ENCODE results near the gene ENTPD3.

The ENTPD3 gene, protein sequence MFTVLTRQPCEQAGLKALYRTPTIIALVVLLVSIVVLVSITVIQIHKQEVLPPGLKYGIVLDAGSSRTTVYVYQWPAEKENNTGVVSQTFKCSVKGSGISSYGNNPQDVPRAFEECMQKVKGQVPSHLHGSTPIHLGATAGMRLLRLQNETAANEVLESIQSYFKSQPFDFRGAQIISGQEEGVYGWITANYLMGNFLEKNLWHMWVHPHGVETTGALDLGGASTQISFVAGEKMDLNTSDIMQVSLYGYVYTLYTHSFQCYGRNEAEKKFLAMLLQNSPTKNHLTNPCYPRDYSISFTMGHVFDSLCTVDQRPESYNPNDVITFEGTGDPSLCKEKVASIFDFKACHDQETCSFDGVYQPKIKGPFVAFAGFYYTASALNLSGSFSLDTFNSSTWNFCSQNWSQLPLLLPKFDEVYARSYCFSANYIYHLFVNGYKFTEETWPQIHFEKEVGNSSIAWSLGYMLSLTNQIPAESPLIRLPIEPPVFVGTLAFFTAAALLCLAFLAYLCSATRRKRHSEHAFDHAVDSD

DNA sequence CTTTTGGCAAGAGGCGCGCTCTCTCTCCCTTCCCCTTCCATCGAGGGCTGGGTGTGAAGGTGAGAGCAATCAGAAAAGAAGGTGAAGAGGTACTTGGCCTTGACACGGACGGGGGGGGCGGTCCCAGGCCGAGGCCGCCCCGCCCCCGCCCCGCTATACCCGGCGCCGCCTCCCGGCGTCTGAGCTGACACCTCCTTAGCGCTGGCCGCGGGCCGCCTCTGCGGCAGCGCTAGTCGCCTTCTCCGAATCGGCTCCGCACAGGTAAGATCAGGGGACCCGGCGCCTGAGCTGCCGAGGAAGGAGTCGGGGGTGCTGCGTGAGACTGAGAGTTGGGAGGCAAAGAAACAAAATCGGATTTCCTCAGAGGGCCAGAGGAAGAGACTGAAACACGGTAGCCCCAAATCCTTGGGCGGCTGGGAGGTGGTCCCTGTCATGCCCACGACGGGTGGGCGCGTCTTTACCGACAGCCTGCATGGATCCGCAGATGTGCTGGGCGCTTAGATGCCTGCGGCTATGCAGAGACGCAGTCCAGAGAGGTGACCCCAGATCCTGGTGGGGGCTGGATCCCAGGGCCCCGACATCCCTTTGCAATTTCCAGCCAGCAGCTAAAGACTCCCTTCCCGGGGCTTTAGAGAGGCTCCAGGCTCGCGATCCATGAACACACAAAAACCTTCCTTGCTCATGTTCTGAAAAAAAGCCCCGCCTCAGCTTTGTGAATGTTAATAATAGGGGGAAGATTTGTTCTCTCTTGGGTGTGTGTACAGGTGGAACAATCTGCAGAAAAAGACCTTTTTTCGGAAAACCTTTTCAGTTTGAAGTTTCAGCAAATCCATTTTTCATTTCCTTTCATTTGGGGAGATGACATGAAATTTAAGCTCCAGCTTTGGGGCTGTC, at the start of gene ENTPD3:
Gene ENTPD3 (plus strand): TSS at position 184 of the 894 bp plus-strand sequence. CDS start 874 bp downstream, outside the sequence.
- no peaks in the 10 kb centered on the region for H3K9me3 Mint-ChIP-seq
- ATAC-seq (replicated peaks; ENCODE audit: extremely low read depth, poor library complexity, severe bottlenecking) (peak; percentile 78), DNase-seq (ENCODE audit: low spot score in 2 of 2) (no peak)
- H3K4me1 Mint-ChIP-seq = peaks cover 10% of the 10 kb centered on the region
- peak within 1 kb of the TSS; percentile 54 for H3K4me3 Mint-ChIP-seq
- peaks cover 2% of the 10 kb centered on the region for H3K36me3 Mint-ChIP-seq (ENCODE audit: insufficient read depth)
- H3K27me3 Mint-ChIP-seq = peaks cover 47% of the 10 kb centered on the region
- no peak within 1 kb of the TSS for H3K27ac Mint-ChIP-seq (ENCODE audit: low read depth)

DNA sequence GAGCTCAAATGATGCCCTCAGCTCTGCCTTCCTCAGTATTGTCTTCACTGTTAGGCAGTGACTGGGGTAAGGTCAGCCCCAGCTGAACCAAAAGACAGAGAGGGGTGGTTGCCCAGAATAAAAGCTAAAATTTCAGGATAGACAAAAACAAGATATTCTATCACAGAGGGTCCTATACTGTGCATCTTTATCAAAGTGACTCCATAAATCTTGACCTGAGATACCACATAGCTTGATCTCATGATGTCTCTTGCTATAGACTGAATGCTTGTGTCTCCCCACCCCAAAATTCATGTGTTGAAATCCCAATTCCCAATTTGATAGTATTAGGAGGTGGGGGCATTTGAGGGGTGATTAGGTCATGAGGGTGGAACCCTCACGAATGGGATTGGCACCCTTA, 47.1 kb upstream of the ENTPD3 start:
- H3K27me3 Mint-ChIP-seq = peaks cover 7% of the 10 kb centered on the region
- H3K4me3 Mint-ChIP-seq = no peak overlapping the region
- ATAC-seq (replicated peaks; ENCODE audit: extremely low read depth, poor library complexity, severe bottlenecking) (no peak), DNase-seq (ENCODE audit: low spot score in 2 of 2) (no peak)
- no peak overlapping the region for H3K27ac Mint-ChIP-seq (ENCODE audit: low read depth)
- H3K9me3 Mint-ChIP-seq = no peaks in the 10 kb centered on the region
- no peaks in the 10 kb centered on the region for H3K36me3 Mint-ChIP-seq (ENCODE audit: insufficient read depth)
- H3K4me1 Mint-ChIP-seq = no peaks in the 10 kb centered on the region

DNA sequence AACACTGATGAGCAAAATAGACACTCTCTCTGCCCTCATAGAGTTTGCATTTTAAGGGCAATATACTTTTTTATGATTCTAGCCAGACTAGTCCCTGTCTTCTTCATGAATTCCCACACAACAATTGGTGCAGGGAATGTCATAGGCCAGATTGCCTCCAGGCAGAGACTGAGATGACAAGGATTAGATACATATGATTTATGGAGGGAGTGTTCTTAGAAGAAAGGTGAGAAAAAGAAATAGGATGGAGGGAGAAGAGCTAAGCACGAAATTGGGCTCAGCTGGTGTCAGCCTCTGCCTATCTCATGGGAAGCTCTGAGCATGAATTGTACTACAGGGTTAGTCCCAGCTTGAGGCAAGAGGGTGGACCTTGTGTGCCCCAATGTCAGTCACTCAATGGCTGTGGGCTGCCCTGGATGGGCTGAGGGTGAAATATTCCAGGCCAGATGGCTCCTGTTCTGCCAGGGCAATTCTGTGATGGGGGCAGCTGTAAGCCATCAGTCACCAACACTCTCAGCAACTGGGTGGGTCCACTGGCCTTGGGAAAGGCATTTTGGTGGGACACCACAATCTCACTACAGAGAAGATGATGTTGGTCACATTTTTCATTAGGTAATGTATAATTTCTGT, 46.3 kb upstream of the ENTPD3 start:
- Mint-ChIP-seq H3K4me3 (no peak overlapping the region), H3K4me1 (no peaks in the 10 kb centered on the region), H3K27ac (ENCODE audit: low read depth) (no peak overlapping the region), H3K27me3 (peaks cover 15% of the 10 kb centered on the region), H3K36me3 (ENCODE audit: insufficient read depth) (no peaks in the 10 kb centered on the region), H3K9me3 (no peaks in the 10 kb centered on the region)
- DNase-seq (ENCODE audit: low spot score in 2 of 2) = no peak
- no peak for ATAC-seq (replicated peaks; ENCODE audit: extremely low read depth, poor library complexity, severe bottlenecking)

DNA sequence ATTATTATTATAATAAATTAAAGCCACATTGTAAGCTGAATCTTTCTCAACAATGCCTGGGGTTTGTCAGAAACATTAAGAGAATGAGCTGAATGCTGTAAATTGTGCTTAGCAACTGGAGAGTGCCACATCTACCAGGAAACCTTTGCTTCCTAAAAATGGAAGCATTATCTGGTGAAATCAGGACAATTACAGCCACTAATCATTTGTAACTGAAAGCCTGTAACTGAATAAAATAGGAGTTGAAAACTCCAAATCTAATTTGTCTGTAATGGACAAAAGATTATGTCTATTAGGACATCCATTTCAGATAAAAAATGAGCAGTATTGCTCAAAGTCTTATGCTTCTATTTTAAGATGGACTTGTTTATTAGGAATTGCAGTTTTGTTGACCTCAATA, 45.3 kb upstream of the ENTPD3 start:
- Mint-ChIP-seq H3K4me3 (no peak overlapping the region), H3K27ac (ENCODE audit: low read depth) (no peak overlapping the region), H3K4me1 (no peaks in the 10 kb centered on the region), H3K36me3 (ENCODE audit: insufficient read depth) (no peaks in the 10 kb centered on the region), H3K27me3 (peaks cover 22% of the 10 kb centered on the region), H3K9me3 (no peaks in the 10 kb centered on the region)
- ATAC-seq (replicated peaks; ENCODE audit: extremely low read depth, poor library complexity, severe bottlenecking) (no peak), DNase-seq (ENCODE audit: low spot score in 2 of 2) (no peak)

DNA sequence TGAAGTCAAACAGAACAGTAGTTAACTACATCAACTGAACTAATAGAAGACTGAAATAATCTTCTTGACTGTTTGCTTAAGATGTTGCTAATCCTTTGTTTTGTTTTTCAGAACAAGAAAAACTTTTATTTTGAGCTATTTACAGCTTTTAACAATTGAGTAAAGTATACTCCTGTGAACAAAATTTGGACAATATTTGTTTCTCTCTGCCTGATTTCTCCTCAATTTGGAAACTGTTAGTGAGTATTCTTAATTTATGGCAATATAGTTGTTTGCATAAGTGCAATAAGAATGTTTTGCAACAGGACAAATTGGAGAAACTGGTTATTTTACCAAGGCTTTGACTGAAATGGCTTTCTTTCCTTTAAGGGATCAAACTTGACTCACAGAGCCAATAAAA, 36.5 kb upstream of the ENTPD3 start:
- DNase-seq (ENCODE audit: low spot score in 2 of 2) (no peak), ATAC-seq (replicated peaks; ENCODE audit: extremely low read depth, poor library complexity, severe bottlenecking) (no peak)
- Mint-ChIP-seq H3K4me3 (no peak overlapping the region), H3K36me3 (ENCODE audit: insufficient read depth) (no peaks in the 10 kb centered on the region), H3K27me3 (peaks cover 67% of the 10 kb centered on the region), H3K9me3 (no peaks in the 10 kb centered on the region), H3K4me1 (no peaks in the 10 kb centered on the region), H3K27ac (ENCODE audit: low read depth) (no peak overlapping the region)

DNA sequence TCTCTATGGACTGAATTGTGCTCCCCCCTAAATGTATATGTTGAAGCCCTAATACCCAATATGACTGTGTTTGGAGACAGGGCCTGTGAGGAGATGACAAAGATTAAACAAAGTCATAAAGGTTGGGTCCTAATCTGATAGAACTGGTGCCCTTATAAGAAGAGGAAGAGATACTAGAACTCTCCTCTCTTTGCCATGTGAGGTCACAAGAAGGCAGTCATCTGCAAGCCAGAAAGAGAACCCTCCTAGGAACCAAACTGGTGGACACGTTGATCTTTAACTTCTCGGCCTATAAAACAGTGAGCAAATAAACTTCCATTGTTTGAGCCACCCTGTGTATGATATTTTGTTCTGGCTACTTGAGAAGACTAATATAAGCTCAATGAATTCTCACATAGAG, 31.6 kb upstream of the ENTPD3 start:
- ATAC-seq (replicated peaks; ENCODE audit: extremely low read depth, poor library complexity, severe bottlenecking) (no peak), DNase-seq (ENCODE audit: low spot score in 2 of 2) (no peak)
- H3K27ac Mint-ChIP-seq (ENCODE audit: low read depth) = no peak overlapping the region
- H3K4me1 Mint-ChIP-seq = no peaks in the 10 kb centered on the region
- H3K36me3 Mint-ChIP-seq (ENCODE audit: insufficient read depth) = no peaks in the 10 kb centered on the region
- H3K4me3 Mint-ChIP-seq = no peak overlapping the region
- peaks cover 39% of the 10 kb centered on the region for H3K27me3 Mint-ChIP-seq
- H3K9me3 Mint-ChIP-seq = no peaks in the 10 kb centered on the region

DNA sequence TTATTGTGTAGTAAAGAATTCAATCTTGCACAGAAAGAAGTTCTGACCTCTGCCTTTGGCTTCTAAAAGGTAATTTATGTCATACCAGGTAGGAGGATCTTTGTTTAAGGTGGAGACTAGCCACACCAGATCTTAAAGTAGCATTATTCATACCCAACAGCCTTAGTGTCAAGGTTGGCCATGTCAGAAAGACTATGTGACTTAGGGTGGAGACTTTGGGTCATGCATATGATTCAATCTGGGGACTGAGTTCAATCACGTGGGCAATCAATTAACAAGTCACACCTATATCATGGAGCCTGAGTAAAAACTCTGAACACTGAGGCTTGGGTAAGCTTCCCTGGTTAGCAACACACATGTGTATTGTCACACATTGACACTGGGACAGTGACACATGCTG, 28.5 kb upstream of the ENTPD3 start:
- H3K9me3 Mint-ChIP-seq = no peaks in the 10 kb centered on the region
- no peak overlapping the region for H3K27ac Mint-ChIP-seq (ENCODE audit: low read depth)
- DNase-seq (ENCODE audit: low spot score in 2 of 2) (no peak), ATAC-seq (replicated peaks; ENCODE audit: extremely low read depth, poor library complexity, severe bottlenecking) (no peak)
- no peak overlapping the region for H3K4me3 Mint-ChIP-seq
- H3K4me1 Mint-ChIP-seq = no peaks in the 10 kb centered on the region
- no peaks in the 10 kb centered on the region for H3K36me3 Mint-ChIP-seq (ENCODE audit: insufficient read depth)
- H3K27me3 Mint-ChIP-seq = peaks cover 18% of the 10 kb centered on the region

DNA sequence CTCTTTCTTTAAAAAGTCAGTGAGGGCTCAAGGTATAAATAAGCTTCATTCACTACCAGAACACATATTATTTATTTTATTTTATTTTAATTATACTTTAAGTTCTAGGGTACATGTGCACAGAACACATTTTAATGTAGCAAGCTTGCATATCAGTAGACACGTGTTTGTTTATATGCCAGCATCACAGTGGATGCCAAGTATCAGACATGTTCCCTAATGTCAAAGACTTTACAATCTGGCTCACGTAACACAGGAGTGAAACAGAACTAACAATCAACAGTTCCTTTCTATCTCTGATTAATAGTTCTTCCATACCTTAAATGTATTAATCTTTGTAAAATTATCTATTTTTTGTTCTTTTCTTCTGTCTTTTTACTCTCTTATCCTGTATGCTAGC, 23.3 kb upstream of the ENTPD3 start:
- Mint-ChIP-seq H3K4me3 (no peak overlapping the region), H3K27ac (ENCODE audit: low read depth) (no peak overlapping the region), H3K36me3 (ENCODE audit: insufficient read depth) (no peaks in the 10 kb centered on the region), H3K9me3 (no peaks in the 10 kb centered on the region), H3K27me3 (peaks cover 40% of the 10 kb centered on the region), H3K4me1 (no peaks in the 10 kb centered on the region)
- ATAC-seq (replicated peaks; ENCODE audit: extremely low read depth, poor library complexity, severe bottlenecking) = no peak
- no peak for DNase-seq (ENCODE audit: low spot score in 2 of 2)

DNA sequence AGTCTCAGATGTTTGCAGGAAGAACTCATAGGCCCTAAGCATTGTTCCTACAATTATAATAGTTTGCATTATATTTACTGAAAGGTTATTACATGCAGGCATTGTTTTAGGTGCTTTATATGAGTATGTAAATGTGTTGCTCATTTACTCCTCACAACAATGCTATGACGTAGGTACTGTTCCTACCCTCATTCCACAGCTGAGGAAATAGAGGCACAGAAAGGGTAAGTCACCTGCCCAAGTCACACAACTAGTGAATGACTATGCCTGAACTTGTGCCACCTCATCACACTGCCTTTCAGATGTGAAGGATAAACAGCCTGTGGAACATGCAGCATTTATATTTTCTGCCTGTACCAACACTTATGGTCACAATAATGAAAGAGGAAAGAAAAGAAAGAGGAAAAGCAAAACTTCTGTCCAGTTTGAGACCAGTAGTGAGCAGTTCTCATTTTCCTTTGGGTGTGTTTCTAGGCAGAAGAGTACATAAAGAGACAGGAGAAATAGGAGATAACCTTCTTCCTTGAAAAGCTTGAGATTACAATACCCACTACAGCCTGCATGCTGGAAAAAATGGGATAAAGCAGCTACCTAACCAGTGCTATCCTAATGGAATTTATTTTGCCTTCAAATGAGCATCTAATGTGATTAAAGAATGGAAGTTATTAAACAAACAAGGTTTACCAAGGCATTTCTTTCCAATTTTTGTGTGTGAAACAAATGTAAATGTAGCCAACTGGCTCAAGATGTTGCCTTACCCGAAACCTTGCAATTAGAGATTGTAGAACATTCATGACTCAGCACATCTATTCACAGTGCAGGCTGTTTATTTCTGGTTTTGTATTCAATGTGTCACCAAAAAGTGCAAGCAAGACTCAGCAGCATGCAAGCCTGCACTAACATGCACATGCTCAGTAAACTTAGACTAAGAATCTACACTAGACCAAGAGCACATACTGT, 20.5 kb upstream of the ENTPD3 start:
- no peaks in the 10 kb centered on the region for H3K36me3 Mint-ChIP-seq (ENCODE audit: insufficient read depth)
- DNase-seq (ENCODE audit: low spot score in 2 of 2) = no peak
- H3K9me3 Mint-ChIP-seq = no peaks in the 10 kb centered on the region
- no peak overlapping the region for H3K4me3 Mint-ChIP-seq
- ATAC-seq (replicated peaks; ENCODE audit: extremely low read depth, poor library complexity, severe bottlenecking) = no peak
- no peak overlapping the region for H3K27ac Mint-ChIP-seq (ENCODE audit: low read depth)
- H3K4me1 Mint-ChIP-seq = no peaks in the 10 kb centered on the region
- H3K27me3 Mint-ChIP-seq = peaks cover 68% of the 10 kb centered on the region

DNA sequence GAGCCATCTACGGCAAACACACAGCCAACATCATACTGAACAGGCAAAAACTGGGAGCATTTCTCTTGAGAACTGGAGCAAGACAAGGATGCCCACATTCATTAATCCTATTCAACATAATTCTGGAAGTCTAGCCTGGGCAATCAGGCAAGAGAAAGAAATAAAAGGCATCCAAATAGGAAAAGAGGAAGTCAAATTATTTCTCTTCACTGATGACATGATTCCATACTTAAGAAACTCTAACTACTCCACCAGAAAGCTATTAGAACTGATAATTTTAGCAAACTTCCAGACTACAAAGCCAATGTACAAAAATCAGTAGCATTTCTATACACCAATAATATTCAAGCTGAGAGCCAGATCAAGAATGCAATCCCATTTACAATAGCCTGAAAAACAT, 17.3 kb upstream of the ENTPD3 start:
- no peaks in the 10 kb centered on the region for H3K36me3 Mint-ChIP-seq (ENCODE audit: insufficient read depth)
- DNase-seq (ENCODE audit: low spot score in 2 of 2) = no peak
- no peak for ATAC-seq (replicated peaks; ENCODE audit: extremely low read depth, poor library complexity, severe bottlenecking)
- no peaks in the 10 kb centered on the region for H3K9me3 Mint-ChIP-seq
- no peaks in the 10 kb centered on the region for H3K4me1 Mint-ChIP-seq
- H3K27ac Mint-ChIP-seq (ENCODE audit: low read depth) = no peak overlapping the region
- H3K4me3 Mint-ChIP-seq = no peak overlapping the region
- H3K27me3 Mint-ChIP-seq = peaks cover 72% of the 10 kb centered on the region

DNA sequence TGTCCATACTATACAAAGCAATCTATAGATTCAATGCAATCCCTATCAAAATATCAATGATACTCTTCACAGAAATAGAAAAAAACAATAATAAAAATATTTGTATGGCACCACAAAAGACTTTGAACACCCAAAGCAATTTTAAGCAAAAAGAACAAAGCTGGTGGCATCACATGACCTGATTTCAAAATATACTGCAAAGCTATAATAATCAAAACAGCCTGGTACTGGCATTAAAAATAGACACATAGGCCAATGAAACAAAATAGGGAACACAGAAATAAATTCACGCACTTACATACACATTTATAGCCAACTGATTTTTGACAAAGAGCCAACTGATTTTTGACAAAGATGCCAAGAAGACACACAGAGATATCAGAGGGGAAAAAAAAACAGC, 9.2 kb upstream of the ENTPD3 start:
- ATAC-seq (replicated peaks; ENCODE audit: extremely low read depth, poor library complexity, severe bottlenecking) = no peak
- H3K27ac Mint-ChIP-seq (ENCODE audit: low read depth) = no peak overlapping the region
- no peak for DNase-seq (ENCODE audit: low spot score in 2 of 2)
- H3K27me3 Mint-ChIP-seq = peaks cover 2% of the 10 kb centered on the region
- no peak overlapping the region for H3K4me3 Mint-ChIP-seq
- no peaks in the 10 kb centered on the region for H3K4me1 Mint-ChIP-seq
- peaks cover 8% of the 10 kb centered on the region for H3K9me3 Mint-ChIP-seq
- no peaks in the 10 kb centered on the region for H3K36me3 Mint-ChIP-seq (ENCODE audit: insufficient read depth)

All from central memory CD8-positive, alpha-beta T cell (primary cell).